Smooth muscle cell (in vitro differentiated cells): ENCODE results near the gene DNAJC7. TPM values are rescaled to one million over a fixed set of nuclear protein-coding genes. Genes with fewer than 3 reads are reported as not detected.

Source experiments
- DNase-seq: peaks from one replicate; lab custom pipeline; 2025; ENCODE audit not compliant: unreplicated experiment; lab: John Stamatoyannopoulos, UW
- H2AFZ ChIP-seq: fragments of 200-600 bp; sonication (generic); 2 replicates; pipeline ENCODE4 v1.6.0; 2016; ENCODE audit warnings: antibody characterized with exemption, low read depth, mild to moderate bottlenecking
- H3F3A ChIP-seq: fragments of 200-600 bp; sonication (generic); 2 replicates; pipeline ENCODE4 v1.6.0; 2017; ENCODE audit warnings: antibody characterized with exemption, low read depth
- H3K27ac ChIP-seq: fragments of 200-600 bp; sonication (generic); 2 replicates; pipeline ENCODE4 v1.5.1; 2016; ENCODE audit warnings: low read depth, mild to moderate bottlenecking
- H3K27me3 ChIP-seq: fragments of 200-600 bp; sonication (generic); 2 replicates; pipeline ENCODE4 v1.6.1; 2016; ENCODE audit warnings: low read depth, mild to moderate bottlenecking
- H3K36me3 ChIP-seq: fragments of 200-600 bp; sonication (generic); 2 replicates; pipeline ENCODE4 v1.5.1; 2016; ENCODE audit warnings: low read depth
- H3K4me1 ChIP-seq: fragments of 200-600 bp; sonication (generic); 2 replicates; pipeline ENCODE4 v1.5.1; 2016; ENCODE audit warnings: low read depth
- H3K4me2 ChIP-seq: fragments of 200-600 bp; sonication (generic); 2 replicates; pipeline ENCODE4 v1.6.0; 2016; ENCODE audit warnings: mild to moderate bottlenecking
- H3K4me3 ChIP-seq: fragments of 200-600 bp; sonication (generic); 2 replicates; pipeline ENCODE4 v1.5.1; 2016; ENCODE audit warnings: mild to moderate bottlenecking
- H3K79me2 ChIP-seq: fragments of 200-600 bp; sonication (generic); 2 replicates; pipeline ENCODE4 v1.6.0; 2016; ENCODE audit warnings: low read depth, mild to moderate bottlenecking
- H3K9ac ChIP-seq: fragments of 200-600 bp; sonication (generic); 2 replicates; pipeline ENCODE4 v1.6.0; 2016; ENCODE audit warnings: low read depth
- H3K9me3 ChIP-seq: fragments of 200-600 bp; sonication (generic); replicated peaks from 2 replicates; pipeline ENCODE4 v1.5.1; 2016; ENCODE audit warnings: low read depth
- H4K20me1 ChIP-seq: fragments of 200-600 bp; sonication (generic); 2 replicates; pipeline ENCODE4 v1.6.0; 2016; ENCODE audit warnings: low read depth
- CTCF ChIP-seq: fragments of 200-600 bp; sonication (generic); IDR thresholded peaks from 2 replicates; pipeline ENCODE4 v1.5.1; 2017; ENCODE audit warnings: borderline replicate concordance, mild to moderate bottlenecking, antibody characterized with exemption; ENCODE audit not compliant: insufficient read depth, poor library complexity, severe bottlenecking
- WGBS: methylation state at CpG from one replicate; pipeline ENCODE4 v1.1.7; 2016; ENCODE audit warnings: low lambda C conversion rate; 5-methylcytosine and 5-hydroxymethylcytosine counted together
- polyA plus RNA-seq: library from polyadenylated mRNA; unstranded; fragments of >200 nt; fragmentation: Nextera tagmentation; extraction: Ambion mirVana; gene quantifications from 2 replicates; pipeline ENCODE4 v1.2.1, GENCODE V29; 2016
- total RNA-seq: library from RNA; depleted of rRNA; stranded (reverse); fragments of >200 nt; gene quantifications from 2 replicates; pipeline ENCODE4 v1.2.3, GENCODE V29; 2014

DNAJC7 gene
- total and polyA plus RNA-seq, 2 experiments from 2014 or later = 44.5 to 44.7 TPM

GRCh38 chr17:41930009-41930832 is 87.0 kb downstream of the DNAJC7 start, which contains the start of gene ODAD4:
ODAD4 (plus strand) TSS chr17:41930617; CDS start chr17:41930724, 107 bp downstream.
- peak; percentile 86 for DNase-seq
- peak within 1 kb of the TSS; percentile 67 for H3K4me3 ChIP-seq
- TF ChIP-seq CTCF = no peak
- 3% methylated on average over 43 of the region's 43 CpGs for WGBS
- peaks cover 8% of the 10 kb centered on the region for H3F3A ChIP-seq
- peak within 1 kb of the TSS; percentile 89 for H3K9ac ChIP-seq
- peak within 1 kb of the TSS; percentile 87 for H3K27ac ChIP-seq
- peak within 1 kb of the TSS; percentile 91 for H2AFZ ChIP-seq
- H3K4me1 ChIP-seq = peaks cover 5% of the 10 kb centered on the region
- H3K79me2 ChIP-seq = peaks cover 6% of the 10 kb centered on the region
- no peaks in the 10 kb centered on the region for H3K9me3 ChIP-seq
- H3K36me3 ChIP-seq = no peaks in the 10 kb centered on the region
- H3K27me3 ChIP-seq = no peaks in the 10 kb centered on the region
- no peaks in the 10 kb centered on the region for H4K20me1 ChIP-seq
- peak within 1 kb of the TSS; percentile 87 for H3K4me2 ChIP-seq

- Histone ChIP-seq H3K4me2 (peak overlapping the region; percentile 87), H4K20me1 (no peaks in the 10 kb centered on the region), H3K9me3 (no peaks in the 10 kb centered on the region), H3K27me3 (no peaks in the 10 kb centered on the region), H3K4me1 (peaks cover 5% of the 10 kb centered on the region), H3K27ac (peak overlapping the region; percentile 87), H3K79me2 (peaks cover 6% of the 10 kb centered on the region), H3K36me3 (no peaks in the 10 kb centered on the region), H2AFZ (no peak overlapping the region), H3F3A (peaks cover 8% of the 10 kb centered on the region), H3K4me3 (no peak overlapping the region), H3K9ac (no peak overlapping the region)
- no peak for TF ChIP-seq CTCF
- no peak for DNase-seq
- WGBS = 82% methylated on average over 6 of the region's 6 CpGs
These were observed 88.5 kb downstream of the DNAJC7 start for GRCh38 chr17:41928693-41929251.

Other genes starting within 250 kb of the DNAJC7 start
- 167 and 238 TPM in 2 replicates for gene JUP, start 230.7 kb downstream of the DNAJC7 start, total RNA-seq
- 124 and 277 TPM in 2 replicates for gene JUP, start 230.7 kb downstream of the DNAJC7 start, polyA plus RNA-seq
- gene P3H4, start 205.5 kb downstream of the DNAJC7 start, total RNA-seq = 77.4 and 98.6 TPM in 2 replicates
- 149 and 186 TPM in 2 replicates for gene P3H4, start 205.5 kb downstream of the DNAJC7 start, polyA plus RNA-seq
- gene FKBP10, start 204.4 kb downstream of the DNAJC7 start, total RNA-seq = 603 and 724 TPM in 2 replicates
- 253 and 289 TPM in 2 replicates for gene FKBP10, start 204.4 kb downstream of the DNAJC7 start, polyA plus RNA-seq
- gene NT5C3B, start 181.2 kb downstream of the DNAJC7 start, total RNA-seq = 38.4 and 46.8 TPM in 2 replicates
- 72.2 and 76.3 TPM in 2 replicates for gene NT5C3B, start 181.2 kb downstream of the DNAJC7 start, polyA plus RNA-seq
- not detected in 2 replicates for gene KLHL10, start 179.6 kb downstream of the DNAJC7 start, total RNA-seq
- gene KLHL10, start 179.6 kb downstream of the DNAJC7 start, polyA plus RNA-seq = not detected in 2 replicates
- gene KLHL11, start 152.0 kb downstream of the DNAJC7 start, total RNA-seq = 23.8 and 29.2 TPM in 2 replicates
- 7.9 and 10.0 TPM in 2 replicates for gene KLHL11, start 152.0 kb downstream of the DNAJC7 start, polyA plus RNA-seq
- gene ACLY, start 98.5 kb downstream of the DNAJC7 start, total RNA-seq = 188 and 217 TPM in 2 replicates
- gene ACLY, start 98.5 kb downstream of the DNAJC7 start, polyA plus RNA-seq = 119 and 172 TPM in 2 replicates
- gene ODAD4, start 86.8 kb downstream of the DNAJC7 start, total RNA-seq = 1.5 and 1.7 TPM in 2 replicates
- 3.2 and 3.9 TPM in 2 replicates for gene ODAD4, start 86.8 kb downstream of the DNAJC7 start, polyA plus RNA-seq
- 28.5 and 34.7 TPM in 2 replicates for gene CNP, start 50.6 kb downstream of the DNAJC7 start, total RNA-seq
- gene CNP, start 50.6 kb downstream of the DNAJC7 start, polyA plus RNA-seq = 60.1 and 63.0 TPM in 2 replicates
- 21.3 and 41.3 TPM in 2 replicates for gene NKIRAS2, start 2.7 kb upstream of the DNAJC7 start, total RNA-seq
- 50.1 and 54.4 TPM in 2 replicates for gene NKIRAS2, start 2.7 kb upstream of the DNAJC7 start, polyA plus RNA-seq
- gene C17orf113, start 33.2 kb upstream of the DNAJC7 start, total RNA-seq = 0.49 and 0.54 TPM in 2 replicates
- 0.38 and 0.46 TPM in 2 replicates for gene C17orf113, start 33.2 kb upstream of the DNAJC7 start, polyA plus RNA-seq
- 0.27 and 0.45 TPM in 2 replicates for gene ZNF385C, start 81.0 kb upstream of the DNAJC7 start, total RNA-seq
- gene ZNF385C, start 81.0 kb upstream of the DNAJC7 start, polyA plus RNA-seq = 0.18 and 0.70 TPM in 2 replicates
- 1.0 and 4.2 TPM in 2 replicates for gene DHX58, start 95.3 kb upstream of the DNAJC7 start, total RNA-seq
- 0.67 TPM in 1 of 2 replicates, not detected in the other for gene DHX58, start 95.3 kb upstream of the DNAJC7 start, polyA plus RNA-seq
- 15.6 and 17.1 TPM in 2 replicates for gene KAT2A, start 103.9 kb upstream of the DNAJC7 start, total RNA-seq
- gene KAT2A, start 103.9 kb upstream of the DNAJC7 start, polyA plus RNA-seq = 25.3 and 29.5 TPM in 2 replicates
- gene HSPB9, start 105.4 kb upstream of the DNAJC7 start, total RNA-seq = not detected in 2 replicates
- gene HSPB9, start 105.4 kb upstream of the DNAJC7 start, polyA plus RNA-seq = 0.39 and 1.0 TPM in 2 replicates
- 92.8 and 113 TPM in 2 replicates for gene RAB5C, start 137.6 kb upstream of the DNAJC7 start, total RNA-seq
- gene RAB5C, start 137.6 kb upstream of the DNAJC7 start, polyA plus RNA-seq = 152 and 158 TPM in 2 replicates
- not detected in 2 replicates for gene KCNH4, start 163.7 kb upstream of the DNAJC7 start, total RNA-seq
- gene KCNH4, start 163.7 kb upstream of the DNAJC7 start, polyA plus RNA-seq = not detected in 2 replicates
- not detected in 2 replicates for gene HCRT, start 168.0 kb upstream of the DNAJC7 start, total RNA-seq
- not detected in 2 replicates for gene HCRT, start 168.0 kb upstream of the DNAJC7 start, polyA plus RNA-seq
- 0.76 and 11.5 TPM in 2 replicates for gene GHDC, start 177.1 kb upstream of the DNAJC7 start, total RNA-seq
- gene GHDC, start 177.1 kb upstream of the DNAJC7 start, polyA plus RNA-seq = 4.8 and 6.0 TPM in 2 replicates